ENCODE data around the gene RASGRF2.

RASGRF2 gene

GRCh38 chr5:81214848-81215247 lies 254.7 kb downstream of the RASGRF2 start:
- TF ChIP-seq EZH2 (IDR thresholded peaks at IDR 0.05) (no peak), FOXP2 (optimal IDR thresholded peaks at IDR 0.05; ENCODE audit: control extremely low read depth, extremely low read length, insufficient read depth) (no peak), POLR2AphosphoS5 (IDR thresholded peaks at IDR 0.05; ENCODE audit: borderline replicate concordance, low read depth, low read length) (no peak)
- Histone ChIP-seq H3K27ac (no peak overlapping the region), H3K9me3 (ENCODE audit: low read depth, low read length) (no peaks in the 10 kb centered on the region), H3K9ac (ENCODE audit: insufficient read length) (no peak overlapping the region), H3K36me3 (ENCODE audit: insufficient read depth, low read length) (no peaks in the 10 kb centered on the region), H3K4me3 (no peak overlapping the region)
- DNase-seq (ENCODE audit: low read depth, low spot score) = no peak

- Histone ChIP-seq H3K4me3 (no peak overlapping the region), H3K9ac (ENCODE audit: insufficient read length) (no peak overlapping the region)
These were observed 256.0 kb downstream of the RASGRF2 start for GRCh38 chr5:81216152-81216551.

GRCh38 chr5:81219389-81219788 lies 259.2 kb downstream of the RASGRF2 start:
- H3K27ac ChIP-seq = no peak overlapping the region
- no peak overlapping the region for H3K4me3 ChIP-seq
- H3K9me3 ChIP-seq (ENCODE audit: low read depth, low read length) = no peaks in the 10 kb centered on the region
- no peak overlapping the region for H3K9ac ChIP-seq (ENCODE audit: insufficient read length)
- no peak for DNase-seq (ENCODE audit: low read depth, low spot score)
- TF ChIP-seq POLR2AphosphoS5 (IDR thresholded peaks at IDR 0.05; ENCODE audit: borderline replicate concordance, low read depth, low read length) = no peak
- TF ChIP-seq FOXP2 (optimal IDR thresholded peaks at IDR 0.05; ENCODE audit: control extremely low read depth, extremely low read length, insufficient read depth) = no peak
- no peak for TF ChIP-seq EZH2 (IDR thresholded peaks at IDR 0.05)
- H3K36me3 ChIP-seq (ENCODE audit: insufficient read depth, low read length) = no peaks in the 10 kb centered on the region

More at GRCh38 chr5:81216152-81216551, 256.0 kb downstream of the RASGRF2 start:
- H3K27ac ChIP-seq = no peak overlapping the region
- no peaks in the 10 kb centered on the region for H3K36me3 ChIP-seq (ENCODE audit: insufficient read depth, low read length)
- DNase-seq (ENCODE audit: low read depth, low spot score) = no peak
- TF ChIP-seq POLR2AphosphoS5 (IDR thresholded peaks at IDR 0.05; ENCODE audit: borderline replicate concordance, low read depth, low read length) = no peak
- TF ChIP-seq FOXP2 (optimal IDR thresholded peaks at IDR 0.05; ENCODE audit: control extremely low read depth, extremely low read length, insufficient read depth) = no peak
- no peak for TF ChIP-seq EZH2 (IDR thresholded peaks at IDR 0.05)
- H3K9me3 ChIP-seq (ENCODE audit: low read depth, low read length) = no peaks in the 10 kb centered on the region

- no peaks in the 10 kb centered on the region for H3K36me3 ChIP-seq (ENCODE audit: insufficient read depth, low read length)
- no peak overlapping the region for H3K9ac ChIP-seq (ENCODE audit: insufficient read length)
- no peaks in the 10 kb centered on the region for H3K9me3 ChIP-seq (ENCODE audit: low read depth, low read length)
- TF ChIP-seq POLR2AphosphoS5 (IDR thresholded peaks at IDR 0.05; ENCODE audit: borderline replicate concordance, low read depth, low read length) (no peak), EZH2 (IDR thresholded peaks at IDR 0.05) (no peak), FOXP2 (optimal IDR thresholded peaks at IDR 0.05; ENCODE audit: control extremely low read depth, extremely low read length, insufficient read depth) (no peak)
- H3K27ac ChIP-seq = no peak overlapping the region
- no peak for DNase-seq (ENCODE audit: low read depth, low spot score)
- H3K4me3 ChIP-seq = no peak overlapping the region
These were observed 262.1 kb downstream of the RASGRF2 start for GRCh38 chr5:81222285-81222684.

- H3K36me3 ChIP-seq (ENCODE audit: insufficient read depth, low read length) = no peaks in the 10 kb centered on the region
- DNase-seq (ENCODE audit: low read depth, low spot score) = no peak
- TF ChIP-seq EZH2 (IDR thresholded peaks at IDR 0.05) (no peak), FOXP2 (optimal IDR thresholded peaks at IDR 0.05; ENCODE audit: control extremely low read depth, extremely low read length, insufficient read depth) (no peak), POLR2AphosphoS5 (IDR thresholded peaks at IDR 0.05; ENCODE audit: borderline replicate concordance, low read depth, low read length) (no peak)
- H3K27ac ChIP-seq = no peak overlapping the region
- no peak overlapping the region for H3K9ac ChIP-seq (ENCODE audit: insufficient read length)
- H3K9me3 ChIP-seq (ENCODE audit: low read depth, low read length) = no peaks in the 10 kb centered on the region
- no peak overlapping the region for H3K4me3 ChIP-seq
These were observed 265.3 kb downstream of the RASGRF2 start for GRCh38 chr5:81225463-81225862.

- Histone ChIP-seq H3K36me3 (ENCODE audit: insufficient read depth, low read length) (no peaks in the 10 kb centered on the region), H3K4me3 (no peak overlapping the region), H3K9me3 (ENCODE audit: low read depth, low read length) (no peaks in the 10 kb centered on the region), H3K27ac (no peak overlapping the region), H3K9ac (ENCODE audit: insufficient read length) (no peak overlapping the region)
- TF ChIP-seq POLR2AphosphoS5 (IDR thresholded peaks at IDR 0.05; ENCODE audit: borderline replicate concordance, low read depth, low read length) (no peak), FOXP2 (optimal IDR thresholded peaks at IDR 0.05; ENCODE audit: control extremely low read depth, extremely low read length, insufficient read depth) (no peak), EZH2 (IDR thresholded peaks at IDR 0.05) (no peak)
- no peak for DNase-seq (ENCODE audit: low read depth, low spot score)
These were observed 266.1 kb downstream of the RASGRF2 start for GRCh38 chr5:81226286-81226685.

GRCh38 chr5:81226949-81227348 lies 266.8 kb downstream of the RASGRF2 start:
- no peak for TF ChIP-seq POLR2AphosphoS5 (IDR thresholded peaks at IDR 0.05; ENCODE audit: borderline replicate concordance, low read depth, low read length)
- TF ChIP-seq EZH2 (IDR thresholded peaks at IDR 0.05) = no peak
- H3K9me3 ChIP-seq (ENCODE audit: low read depth, low read length) = no peaks in the 10 kb centered on the region
- H3K27ac ChIP-seq = no peak overlapping the region
- no peak overlapping the region for H3K4me3 ChIP-seq
- DNase-seq (ENCODE audit: low read depth, low spot score) = no peak
- H3K36me3 ChIP-seq (ENCODE audit: insufficient read depth, low read length) = no peaks in the 10 kb centered on the region
- no peak overlapping the region for H3K9ac ChIP-seq (ENCODE audit: insufficient read length)

GRCh38 chr5:81228084-81228483 lies 267.9 kb downstream of the RASGRF2 start:
- Histone ChIP-seq H3K9me3 (ENCODE audit: low read depth, low read length) (no peaks in the 10 kb centered on the region), H3K36me3 (ENCODE audit: insufficient read depth, low read length) (no peaks in the 10 kb centered on the region), H3K27ac (no peak overlapping the region), H3K4me3 (no peak overlapping the region), H3K9ac (ENCODE audit: insufficient read length) (no peak overlapping the region)
- TF ChIP-seq EZH2 (IDR thresholded peaks at IDR 0.05) (no peak), POLR2AphosphoS5 (IDR thresholded peaks at IDR 0.05; ENCODE audit: borderline replicate concordance, low read depth, low read length) (no peak), FOXP2 (optimal IDR thresholded peaks at IDR 0.05; ENCODE audit: control extremely low read depth, extremely low read length, insufficient read depth) (no peak)
- DNase-seq (ENCODE audit: low read depth, low spot score) = no peak

- no peak for DNase-seq (ENCODE audit: low read depth, low spot score)
- Histone ChIP-seq H3K36me3 (ENCODE audit: insufficient read depth, low read length) (no peaks in the 10 kb centered on the region), H3K9me3 (ENCODE audit: low read depth, low read length) (no peaks in the 10 kb centered on the region), H3K9ac (ENCODE audit: insufficient read length) (no peak overlapping the region), H3K4me3 (no peak overlapping the region), H3K27ac (no peak overlapping the region)
- TF ChIP-seq FOXP2 (optimal IDR thresholded peaks at IDR 0.05; ENCODE audit: control extremely low read depth, extremely low read length, insufficient read depth) (no peak), POLR2AphosphoS5 (IDR thresholded peaks at IDR 0.05; ENCODE audit: borderline replicate concordance, low read depth, low read length) (no peak), EZH2 (IDR thresholded peaks at IDR 0.05) (no peak)
These were observed 270.3 kb downstream of the RASGRF2 start for GRCh38 chr5:81230416-81230815.
